Astrocyte (in vitro differentiated cells and primary cell): ENCODE data around the gene LYPD6B. TPM values are rescaled to one million over a fixed set of nuclear protein-coding genes. Genes with fewer than 3 reads are reported as not detected.
"Not testable (repeated sequence)": the region's sequence is repeated elsewhere in the genome, so short reads cannot be mapped to it uniquely, and the experiment has no call there.

Source experiments
- DNase-seq: peaks from one replicate; pipeline ENCODE4 v3.0.0-alpha.2; 2010; ENCODE audit warnings: low read depth
- FAIRE-seq: peaks from 2 replicates; lab custom pipeline; 2011; peaks lifted over from hg19 to GRCh38; lab: Jason Lieb, UNC
- H2AFZ ChIP-seq: 2 replicates; pipeline ENCODE4 v1.6.0; 2012; ENCODE audit warnings: low read depth, low read length, inconsistent platforms
- H3K27ac ChIP-seq: 2 replicates; pipeline ENCODE4 v1.5.1; 2011; ENCODE audit warnings: low read depth, low read length, inconsistent platforms
- H3K27me3 ChIP-seq: 2 replicates; pipeline ENCODE4 v1.6.0; 2011; ENCODE audit warnings: low read length, inconsistent platforms; ENCODE audit not compliant: insufficient read depth
- H3K36me3 ChIP-seq: 2 replicates; pipeline ENCODE4 v1.5.1; 2011; ENCODE audit warnings: low read length, inconsistent platforms; ENCODE audit not compliant: insufficient read depth
- H3K4me1 ChIP-seq: 2 replicates; pipeline ENCODE4 v1.5.1; 2011; ENCODE audit warnings: low read length, inconsistent platforms; ENCODE audit not compliant: insufficient read depth
- H3K4me2 ChIP-seq: 2 replicates; pipeline ENCODE4 v1.6.0; 2012; ENCODE audit warnings: low read length, inconsistent platforms
- H3K4me3 ChIP-seq: 2 replicates; pipeline ENCODE4 v1.5.1; 2011; ENCODE audit warnings: low read depth, mild to moderate bottlenecking, low read length, inconsistent platforms; ENCODE audit not compliant: insufficient read depth
- H3K79me2 ChIP-seq: 2 replicates; pipeline ENCODE4 v1.6.0; 2012; ENCODE audit warnings: mild to moderate bottlenecking, low read length, inconsistent platforms; ENCODE audit not compliant: insufficient read depth
- H3K9ac ChIP-seq: 2 replicates; pipeline ENCODE4 v1.6.0; 2012; ENCODE audit warnings: mild to moderate bottlenecking, low read length, inconsistent platforms
- H3K9me3 ChIP-seq: 2 replicates; pipeline ENCODE4 v1.5.1; 2012; ENCODE audit warnings: low read depth, mild to moderate bottlenecking, low read length, inconsistent platforms; ENCODE audit not compliant: insufficient read depth
- H4K20me1 ChIP-seq: 2 replicates; pipeline ENCODE4 v1.6.0; 2012; ENCODE audit warnings: low read length, inconsistent platforms; ENCODE audit not compliant: insufficient read depth
- H3K27ac Mint-ChIP-seq: one replicate; pipeline ENCODE4 v1.8.0; 2021; ENCODE audit warnings: mild to moderate bottlenecking, mixed read lengths; ENCODE audit not compliant: unreplicated experiment
- H3K27me3 Mint-ChIP-seq: one replicate; pipeline ENCODE4 v1.8.0; 2021; ENCODE audit warnings: low read depth, mixed read lengths; ENCODE audit not compliant: unreplicated experiment
- H3K36me3 Mint-ChIP-seq: one replicate; pipeline ENCODE4 v1.8.0; 2021; ENCODE audit warnings: low read depth, mixed read lengths; ENCODE audit not compliant: unreplicated experiment
- H3K4me1 Mint-ChIP-seq: one replicate; pipeline ENCODE4 v1.8.0; 2021; ENCODE audit warnings: low read depth, mixed read lengths; ENCODE audit not compliant: unreplicated experiment
- H3K4me3 Mint-ChIP-seq: one replicate; pipeline ENCODE4 v1.8.0; 2021; ENCODE audit warnings: mild to moderate bottlenecking, moderate library complexity, mixed read lengths; ENCODE audit not compliant: unreplicated experiment
- H3K9me3 Mint-ChIP-seq: one replicate; pipeline ENCODE4 v1.8.0; 2021; ENCODE audit warnings: mild to moderate bottlenecking, mixed read lengths; ENCODE audit not compliant: unreplicated experiment
- CTCF ChIP-seq: IDR thresholded peaks from 2 replicates; pipeline ENCODE4 v1.5.1; 2011; ENCODE audit warnings: low read depth, mild to moderate bottlenecking, inconsistent platforms, low read length, moderate library complexity; ENCODE audit not compliant: insufficient read depth
- EZH2 ChIP-seq: IDR thresholded peaks from 2 replicates; pipeline ENCODE4 v1.6.1; 2012; ENCODE audit warnings: mild to moderate bottlenecking, low read length, inconsistent platforms; ENCODE audit not compliant: insufficient read depth
- total RNA-seq: library from RNA; stranded (reverse); gene quantifications from 2 replicates; pipeline ENCODE4 v1.2.1, GENCODE V29; 2021

The LYPD6B gene
- total RNA-seq, 1 donor from 2014 or later, result 1.2 TPM

- Histone ChIP-seq H2AFZ (no peak overlapping the region), H3K27me3 (no peaks in the 10 kb centered on the region), H3K79me2 (no peaks in the 10 kb centered on the region), H3K36me3 (no peaks in the 10 kb centered on the region), H3K9ac (no peak overlapping the region), H3K4me3 (no peak overlapping the region), H3K9me3 (no peaks in the 10 kb centered on the region), H3K27ac (no peak overlapping the region), H3K4me1 (no peaks in the 10 kb centered on the region), H4K20me1 (no peaks in the 10 kb centered on the region), H3K4me2 (no peak overlapping the region)
- TF ChIP-seq EZH2, result no peak
- TF ChIP-seq CTCF, result no peak
- Mint-ChIP-seq H3K4me3 (no peak overlapping the region), H3K36me3 (no peaks in the 10 kb centered on the region), H3K4me1 (no peaks in the 10 kb centered on the region), H3K27ac (no peak overlapping the region), H3K9me3 (no peaks in the 10 kb centered on the region), H3K27me3 (no peaks in the 10 kb centered on the region)
- FAIRE-seq (no peak), DNase-seq (no peak)
Observed at GRCh38 chr2:149246186-149246585, 207.7 kb downstream of the LYPD6B start.

GRCh38 chr2:149251436-149251835 lies 212.9 kb downstream of the LYPD6B start:
- not testable (repeated sequence) for H4K20me1 ChIP-seq, H3K4me1 ChIP-seq, H3K36me3 Mint-ChIP-seq, H3K9ac ChIP-seq, H3K27ac Mint-ChIP-seq, H3K79me2 ChIP-seq, H3K9me3 ChIP-seq, DNase-seq, H2AFZ ChIP-seq, H3K4me1 Mint-ChIP-seq, H3K27me3 ChIP-seq, FAIRE-seq, H3K27ac ChIP-seq, H3K4me3 ChIP-seq, H3K4me3 Mint-ChIP-seq, H3K4me2 ChIP-seq, H3K27me3 Mint-ChIP-seq, H3K36me3 ChIP-seq
- peaks cover 27% of the 10 kb centered on the region for H3K9me3 Mint-ChIP-seq

- not testable (repeated sequence) for FAIRE-seq, H3K4me2 ChIP-seq
Observed at GRCh38 chr2:149256877-149257276, 218.4 kb downstream of the LYPD6B start.

GRCh38 chr2:149258531-149258930 lies 220.0 kb downstream of the LYPD6B start:
- Histone ChIP-seq H3K4me2 (no peak overlapping the region), H3K79me2 (no peaks in the 10 kb centered on the region), H3K36me3 (no peaks in the 10 kb centered on the region), H2AFZ (no peak overlapping the region), H3K27ac (no peak overlapping the region), H4K20me1 (no peaks in the 10 kb centered on the region), H3K27me3 (no peaks in the 10 kb centered on the region), H3K9ac (no peak overlapping the region), H3K9me3 (no peaks in the 10 kb centered on the region), H3K4me1 (no peaks in the 10 kb centered on the region), H3K4me3 (no peak overlapping the region)
- TF ChIP-seq EZH2 (no peak), CTCF (no peak)
- no peaks in the 10 kb centered on the region for H3K4me1 Mint-ChIP-seq
- H3K4me3 Mint-ChIP-seq, result no peak overlapping the region
- FAIRE-seq (no peak), DNase-seq (no peak)
- peaks cover 20% of the 10 kb centered on the region for H3K9me3 Mint-ChIP-seq
- peaks cover 8% of the 10 kb centered on the region for H3K27me3 Mint-ChIP-seq
- H3K36me3 Mint-ChIP-seq, result no peaks in the 10 kb centered on the region
- H3K27ac Mint-ChIP-seq, result no peak overlapping the region

More at GRCh38 chr2:149256877-149257276, 218.4 kb downstream of the LYPD6B start:
- not testable (repeated sequence) for H3K4me1 Mint-ChIP-seq, H3K9ac ChIP-seq, DNase-seq, H4K20me1 ChIP-seq, H3K36me3 Mint-ChIP-seq, H3K27me3 Mint-ChIP-seq, H3K27me3 ChIP-seq, H3K79me2 ChIP-seq, H2AFZ ChIP-seq, H3K9me3 ChIP-seq, H3K27ac ChIP-seq, H3K36me3 ChIP-seq, H3K4me3 ChIP-seq, H3K4me1 ChIP-seq, H3K27ac Mint-ChIP-seq, H3K4me3 Mint-ChIP-seq
- peaks cover 27% of the 10 kb centered on the region for H3K9me3 Mint-ChIP-seq
